ENCODE measurements around the gene MMP20. TPM values are rescaled to one million over a fixed set of nuclear protein-coding genes. Genes with fewer than 3 reads are reported as not detected.

The MMP20 gene
- total and polyA plus RNA-seq, 2 of the 13 experiments (the other 11 are each of a cell fraction or from before 2014, with no cell fraction given) = 0.05 TPM; not detected in 1

- no peak for TF ChIP-seq NFAT5 (CRISPR knock-in tag; IDR thresholded peaks at IDR 0.05)
- TF ChIP-seq CHCHD3 (CRISPR knock-in tag; IDR thresholded peaks at IDR 0.05) = no peak
- no peak for TF ChIP-seq SALL2 (CRISPR knock-in tag; IDR thresholded peaks at IDR 0.05)
- no peak for TF ChIP-seq KDM4B (CRISPR knock-in tag; IDR thresholded peaks at IDR 0.05)
- no peak for TF ChIP-seq RFXANK (CRISPR knock-in tag; IDR thresholded peaks at IDR 0.05)
- TF ChIP-seq ZNF441 (CRISPR knock-in tag; IDR thresholded peaks at IDR 0.05; ENCODE audit: borderline replicate concordance) = no peak
- no peak for TF ChIP-seq ZNF180 (CRISPR knock-in tag; IDR thresholded peaks at IDR 0.05; ENCODE audit: borderline replicate concordance, low read depth)
- no peak for TF ChIP-seq TBX3 (IDR thresholded peaks at IDR 0.05; ENCODE audit: borderline replicate concordance)
- no peak for TF ChIP-seq SNAPC5 (CRISPR knock-in tag; IDR thresholded peaks at IDR 0.05; ENCODE audit: borderline replicate concordance)
- TF ChIP-seq PITX1 (CRISPR knock-in tag; IDR thresholded peaks at IDR 0.05) = no peak
- TF ChIP-seq GPBP1L1 (CRISPR knock-in tag; IDR thresholded peaks at IDR 0.05) = no peak
- TF ChIP-seq ZC3H13 (CRISPR knock-in tag; IDR thresholded peaks at IDR 0.05) = no peak
- no peak for TF ChIP-seq ZNF598 (CRISPR knock-in tag; IDR thresholded peaks at IDR 0.05; ENCODE audit: borderline replicate concordance)
- no peak for TF ChIP-seq CSRNP2 (CRISPR knock-in tag; conservative IDR thresholded peaks at IDR 0.05; ENCODE audit: low read depth)
- no peak for TF ChIP-seq BCL6 (CRISPR knock-in tag; IDR thresholded peaks at IDR 0.05)
- no peak for TF ChIP-seq ZNF142 (CRISPR knock-in tag; IDR thresholded peaks at IDR 0.05)
- no peak for TF ChIP-seq AKAP8 (CRISPR knock-in tag; IDR thresholded peaks at IDR 0.05)
These were observed 22.0 kb downstream of the MMP20 start (continued) for GRCh38 chr11:102603091-102603490.

Measured in HepG2 (cell line).